ENCODE results near the gene TNP1. TPM values are rescaled to one million over a fixed set of nuclear protein-coding genes. Genes with fewer than 3 reads are reported as not detected.

Gene TNP1
- polyA plus RNA-seq, 1 experiment, result not detected

- Histone ChIP-seq H3K36me3 (ENCODE audit: control insufficient read depth, insufficient read depth, low read length) (no peaks in the 10 kb centered on the region), H3K4me3 (ENCODE audit: low read depth, low read length) (no peak overlapping the region), H3K27me3 (ENCODE audit: control insufficient read depth, insufficient read depth, low read length) (no peaks in the 10 kb centered on the region; the same call in 1 of the 2 replicates)
- TF ChIP-seq CTCF (IDR thresholded peaks at IDR 0.05; ENCODE audit: insufficient read depth, low read depth, low read length), result no peak
- POLR2A ChIA-PET, result no interaction called here
- CTCF ChIA-PET, result no interaction called here
- no peak for DNase-seq (ENCODE audit: low read depth)
Measured at GRCh38 chr2:216849987-216850386, 9.9 kb downstream of the TNP1 start.

- POLR2A ChIA-PET, result no interaction called here
- CTCF ChIA-PET, result interaction anchor here (1.3 kb wide), 1 partner anchor 20 kb away, joined by 6 read pairs; no protein-coding TSS in a partner anchor
- no peak for TF ChIP-seq CTCF (IDR thresholded peaks at IDR 0.05; ENCODE audit: insufficient read depth, low read depth, low read length)
- Histone ChIP-seq H3K36me3 (ENCODE audit: control insufficient read depth, insufficient read depth, low read length) (no peaks in the 10 kb centered on the region), H3K4me3 (ENCODE audit: low read depth, low read length) (no peak overlapping the region), H3K27me3 (ENCODE audit: control insufficient read depth, insufficient read depth, low read length) (no peaks in the 10 kb centered on the region; the same call in 1 of the 2 replicates)
- no peak for DNase-seq (ENCODE audit: low read depth)
Measured at GRCh38 chr2:216845426-216845825, 14.4 kb downstream of the TNP1 start.

- peaks cover under 1% of the 10 kb centered on the region for H3K27me3 ChIP-seq (ENCODE audit: control insufficient read depth, insufficient read depth, low read length)
Measured at GRCh38 chr2:216842636-216843035, 17.2 kb downstream of the TNP1 start.

DNA sequence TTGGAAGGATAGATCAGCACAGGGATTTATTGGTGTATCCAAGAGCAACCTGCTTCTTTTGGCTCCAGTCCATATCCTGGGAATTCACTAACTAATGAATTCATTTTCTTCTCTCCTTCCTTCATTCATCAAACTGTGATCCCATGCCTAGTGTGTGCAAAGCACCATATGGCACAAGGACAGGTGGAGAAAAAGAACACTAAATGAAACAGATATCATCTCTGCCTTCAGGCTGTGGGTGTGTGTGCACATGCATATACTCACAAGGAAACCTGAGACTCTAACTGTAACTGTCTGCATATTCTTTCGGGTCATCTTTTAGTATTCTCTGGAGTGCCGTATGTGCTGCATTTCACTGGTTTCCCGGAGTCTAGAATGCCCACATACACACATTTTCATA lies 20.2 kb downstream of the TNP1 start:
- POLR2A ChIA-PET, result no interaction called here
- H3K36me3 ChIP-seq (ENCODE audit: control insufficient read depth, insufficient read depth, low read length), result no peaks in the 10 kb centered on the region
- CTCF ChIA-PET, result no interaction called here
- H3K27me3 ChIP-seq (ENCODE audit: control insufficient read depth, insufficient read depth, low read length), result peaks cover 2% of the 10 kb centered on the region
- DNase-seq (ENCODE audit: low read depth), result no peak
- H3K4me3 ChIP-seq (ENCODE audit: low read depth, low read length), result no peak overlapping the region
- TF ChIP-seq CTCF (IDR thresholded peaks at IDR 0.05; ENCODE audit: insufficient read depth, low read depth, low read length), result no peak

More at GRCh38 chr2:216842636-216843035, 17.2 kb downstream of the TNP1 start:
- POLR2A ChIA-PET, result interaction anchor here (0.7 kb wide), 1 partner anchor 8 kb away, joined by 4 read pairs; no protein-coding TSS in a partner anchor
- no peak for TF ChIP-seq CTCF (IDR thresholded peaks at IDR 0.05; ENCODE audit: insufficient read depth, low read depth, low read length)
- CTCF ChIA-PET, result interaction anchor here (1.1 kb wide), 1 partner anchor 9 kb away, joined by 3 read pairs; no protein-coding TSS in a partner anchor
- no peak for DNase-seq (ENCODE audit: low read depth)
- Histone ChIP-seq H3K4me3 (ENCODE audit: low read depth, low read length) (no peak overlapping the region), H3K36me3 (ENCODE audit: control insufficient read depth, insufficient read depth, low read length) (no peaks in the 10 kb centered on the region)

DNA sequence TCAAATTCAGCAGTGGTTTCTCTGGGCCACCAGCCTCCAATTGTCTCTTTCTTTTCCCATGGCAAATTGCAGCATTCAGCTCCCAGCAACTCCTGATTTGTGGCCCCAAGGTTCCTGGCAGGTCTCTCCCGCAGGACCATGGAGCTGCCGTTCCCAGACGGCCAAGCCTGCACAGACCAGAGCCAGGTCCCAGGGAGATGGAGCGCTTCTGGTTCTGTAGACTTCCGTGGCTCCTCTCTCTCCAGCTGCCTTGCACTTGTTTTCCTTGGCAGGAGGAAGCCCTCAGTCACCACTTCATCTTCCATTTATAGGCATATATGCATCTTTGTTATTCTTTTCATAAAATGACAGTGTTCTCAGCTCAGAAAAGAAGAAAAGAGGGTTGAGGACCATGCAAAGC lies 21.7 kb downstream of the TNP1 start:
- H3K27me3 ChIP-seq (ENCODE audit: control insufficient read depth, insufficient read depth, low read length), result peaks cover 4% of the 10 kb centered on the region
- TF ChIP-seq CTCF (IDR thresholded peaks at IDR 0.05; ENCODE audit: insufficient read depth, low read depth, low read length), result no peak
- POLR2A ChIA-PET, result no interaction called here
- CTCF ChIA-PET, result interaction anchor here (0.9 to 1.1 kb wide), 2 partner anchors 32 to 63 kb away, joined by 3 read pairs; no protein-coding TSS in a partner anchor
- H3K36me3 ChIP-seq (ENCODE audit: control insufficient read depth, insufficient read depth, low read length), result no peaks in the 10 kb centered on the region
- no peak overlapping the region for H3K4me3 ChIP-seq (ENCODE audit: low read depth, low read length)
- no peak for DNase-seq (ENCODE audit: low read depth)
